ENCODE data around the gene PAXX. TPM values are rescaled to one million over a fixed set of nuclear protein-coding genes. Genes with fewer than 3 reads are reported as not detected.
A peak's percentile ranks its signal among the peaks of the same experiment; 100 is the strongest.

The PAXX gene
- polyA plus RNA-seq, 3 donors = 23.7 to 40.2 (median 39.3) TPM

DNA sequence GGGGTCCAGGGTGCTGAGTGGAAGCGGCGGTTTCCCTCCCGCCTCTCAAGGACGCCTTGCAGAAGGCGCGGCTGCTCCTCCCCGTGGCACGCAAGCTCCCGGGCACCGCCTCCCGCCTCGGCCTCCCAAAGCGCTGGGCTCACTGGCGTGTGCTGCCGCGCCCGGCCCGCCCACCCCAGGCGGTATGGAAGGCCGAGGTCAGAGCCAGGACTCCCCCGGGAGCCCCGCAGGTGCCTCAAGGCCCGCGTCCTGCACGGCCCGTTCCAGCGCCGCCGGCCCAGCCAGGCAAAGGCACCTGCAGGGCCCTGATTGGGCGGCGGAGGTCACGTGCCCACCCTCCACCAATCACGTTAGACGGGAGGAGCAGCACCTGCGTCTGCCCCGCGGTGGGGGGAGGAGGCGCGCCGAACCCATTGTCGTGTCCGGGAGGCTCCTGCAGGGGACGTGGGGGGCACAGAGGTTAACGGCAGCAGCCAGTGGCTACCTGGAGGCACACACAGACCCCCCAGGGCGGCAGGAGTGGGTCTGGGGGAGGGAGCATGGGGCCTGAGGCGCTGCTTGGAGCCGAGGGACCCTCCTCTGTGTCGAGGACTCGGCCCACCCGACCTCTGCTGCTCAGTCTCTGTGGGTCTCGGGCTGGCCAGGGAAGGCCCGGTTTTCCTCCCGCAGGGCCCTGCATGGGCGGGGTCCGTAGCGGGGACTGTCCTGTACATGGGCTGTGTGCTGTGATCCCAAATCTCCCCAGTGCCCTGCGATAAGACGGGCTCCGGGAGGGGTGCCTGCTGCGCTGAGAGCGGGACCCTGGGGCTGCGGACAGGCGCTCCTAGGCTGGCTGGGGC, 42.2 kb upstream of the PAXX start:
- peak; percentile 73 to 91 (median 86) for DNase-seq (ENCODE audit: extremely low read depth in 1 of 11, low read depth in 9 of 11, low spot score in 4 of 11)

- no peak for DNase-seq (ENCODE audit: extremely low read depth in 1 of 11, low read depth in 9 of 11, low spot score in 4 of 11)
Observed at GRCh38 chr9:136950656-136951276, 41.5 kb upstream of the PAXX start.

DNA sequence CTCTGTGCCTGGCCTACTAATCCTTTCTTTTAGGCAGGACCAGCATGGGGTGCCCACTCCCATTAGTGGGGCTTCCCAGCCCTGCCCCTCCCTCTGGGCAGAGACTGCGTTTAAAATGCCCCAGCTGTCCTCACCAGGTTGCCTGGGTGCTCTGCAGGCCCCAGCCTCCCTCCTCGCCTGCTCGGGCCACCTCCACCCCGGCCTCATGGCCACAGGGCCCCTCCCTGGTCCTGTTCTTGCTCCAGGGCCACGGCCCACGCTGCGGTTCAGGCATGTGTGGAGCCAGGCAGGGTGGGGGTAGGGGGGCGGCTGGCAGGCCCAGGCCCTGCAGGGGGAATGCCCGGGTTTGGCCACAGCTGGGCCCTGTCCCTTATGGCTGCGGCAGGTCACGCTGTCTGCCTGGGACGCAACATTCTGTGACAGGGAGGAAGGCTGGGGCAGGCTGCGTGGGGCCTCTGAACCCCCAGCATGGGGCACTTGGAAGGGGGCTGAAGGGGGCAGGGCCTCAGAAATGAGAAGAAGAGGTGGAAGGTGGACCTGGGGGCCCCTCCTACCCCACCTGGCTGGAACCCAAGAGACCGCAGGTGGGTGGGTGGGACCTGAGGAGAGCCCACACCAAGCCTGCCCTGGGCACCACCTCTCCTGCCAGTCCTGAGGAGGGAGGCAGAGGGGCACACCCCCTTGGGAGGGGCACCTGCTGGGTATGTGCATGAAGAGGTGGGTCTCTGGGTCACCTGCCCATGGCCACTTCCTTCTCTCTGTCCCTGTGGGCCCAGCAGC, 40.5 kb upstream of the PAXX start, which contains the start of gene LCN12:
Gene LCN12 (plus strand): TSS at position 733 of the 780 bp plus-strand sequence. CDS start 55 bp downstream, outside the sequence.
- no peak for DNase-seq (ENCODE audit: extremely low read depth in 1 of 11, low read depth in 9 of 11, low spot score in 4 of 11)

- DNase-seq (ENCODE audit: extremely low read depth in 1 of 11, low read depth in 9 of 11, low spot score in 4 of 11) = no peak
Observed at GRCh38 chr9:136952321-136952850, 39.8 kb upstream of the PAXX start.

DNA sequence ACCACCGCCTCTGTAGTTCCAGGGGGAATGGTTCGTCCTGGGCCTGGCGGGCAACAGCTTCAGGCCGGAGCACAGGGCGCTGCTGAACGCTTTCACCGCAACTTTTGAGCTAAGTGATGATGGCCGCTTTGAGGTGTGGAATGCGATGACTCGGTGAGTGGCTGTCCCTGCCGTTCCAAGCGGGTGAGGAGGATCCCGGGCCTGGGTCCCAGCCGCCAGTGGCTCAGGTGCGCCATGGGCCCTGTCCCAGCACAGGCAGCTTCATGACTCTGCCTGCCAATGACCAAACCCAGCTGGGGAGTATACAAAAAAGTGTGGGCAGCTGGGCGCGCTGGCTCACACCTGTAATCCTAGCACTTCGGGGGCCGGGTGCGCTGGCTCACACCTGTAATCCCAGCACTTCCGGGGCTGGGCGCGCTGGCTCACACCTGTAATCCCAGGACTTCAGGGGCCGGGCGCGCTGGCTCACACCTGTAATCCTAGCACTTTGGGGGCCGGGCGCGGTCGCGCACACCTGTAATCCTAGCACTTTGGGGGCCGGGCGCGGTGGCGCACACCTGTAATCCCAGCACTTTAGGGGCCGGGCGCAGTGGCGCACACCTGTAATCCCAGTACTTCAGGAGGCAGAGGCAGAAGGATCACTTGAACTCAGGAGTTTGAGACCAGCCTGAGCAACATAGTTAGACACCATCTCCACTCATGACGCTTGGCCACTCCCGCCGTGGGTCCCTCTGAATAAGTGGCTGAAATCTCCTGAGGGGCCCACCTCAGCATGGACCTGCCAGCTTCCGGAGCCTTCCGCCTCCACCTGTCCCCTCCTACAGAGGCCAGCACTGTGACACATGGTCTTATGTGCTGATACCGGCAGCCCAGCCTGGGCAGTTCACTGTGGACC, 39.1 kb upstream of the PAXX start:
- DNase-seq (ENCODE audit: extremely low read depth in 1 of 11, low read depth in 9 of 11, low spot score in 4 of 11) = no peak

DNA sequence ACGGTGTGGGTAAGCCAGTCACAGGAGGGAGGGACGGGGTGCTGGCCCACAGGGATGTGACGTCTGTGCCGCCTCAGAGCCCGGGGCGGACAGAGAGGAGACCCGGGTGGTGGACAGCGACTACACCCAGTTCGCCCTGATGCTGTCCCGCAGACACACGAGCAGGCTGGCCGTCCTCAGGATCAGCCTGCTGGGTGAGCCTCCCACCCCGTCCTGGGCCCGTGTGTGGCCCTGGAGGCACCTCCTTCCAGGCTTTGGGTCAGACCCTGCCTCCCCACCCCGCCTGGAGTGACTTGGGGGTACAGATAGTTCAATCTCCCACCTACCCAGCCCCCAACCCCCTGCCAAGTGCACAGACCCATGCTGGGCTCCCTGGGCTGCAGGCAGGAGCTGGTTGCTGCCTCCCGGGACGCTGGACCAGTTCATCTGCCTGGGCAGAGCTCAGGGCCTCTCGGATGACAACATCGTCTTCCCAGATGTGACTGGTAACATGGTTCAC, 38.4 kb upstream of the PAXX start:
- no peak for DNase-seq (ENCODE audit: extremely low read depth in 1 of 11, low read depth in 9 of 11, low spot score in 4 of 11)

DNA sequence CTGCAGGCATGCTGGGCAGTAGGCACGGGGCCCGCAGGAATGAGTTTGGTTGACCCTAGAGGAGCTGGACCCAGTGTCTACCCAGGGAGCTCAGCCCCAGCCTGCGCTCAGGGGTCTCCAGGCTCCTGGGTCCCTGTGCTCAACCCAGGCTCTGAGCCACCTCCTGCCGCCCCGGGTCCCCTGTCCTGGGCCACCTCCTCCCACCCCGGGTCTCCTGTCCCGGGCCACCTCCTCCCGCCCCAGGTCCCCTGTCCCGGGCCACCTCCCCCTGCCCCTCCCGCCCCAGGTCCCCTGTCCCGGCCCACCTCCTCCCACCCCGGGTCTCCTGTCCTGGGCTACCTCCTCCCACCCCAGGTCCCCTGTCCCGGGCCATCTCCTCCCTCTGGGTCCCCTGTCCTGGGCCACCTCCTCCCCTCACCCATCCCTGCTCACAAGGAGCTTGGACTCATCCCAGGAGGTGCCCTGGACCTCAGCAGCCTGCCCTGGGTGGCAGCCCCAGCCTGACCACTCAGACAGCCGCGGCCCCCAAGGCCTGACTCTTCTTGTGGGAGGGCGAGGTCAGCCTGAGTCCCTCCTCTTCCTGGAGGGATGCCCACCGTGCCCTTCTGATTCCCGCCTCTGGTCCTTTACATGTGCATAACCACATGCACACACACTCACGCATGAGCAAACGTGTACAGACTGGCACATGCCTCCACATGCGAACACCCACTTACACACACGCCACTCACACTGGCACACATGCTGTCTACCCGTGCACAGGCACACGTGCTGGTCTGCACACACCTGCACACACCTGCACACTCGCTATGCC, 37.7 kb upstream of the PAXX start:
- DNase-seq (ENCODE audit: extremely low read depth in 1 of 11, low read depth in 9 of 11, low spot score in 4 of 11) = no peak

GRCh38 chr9:136955202-136955942, 36.9 kb upstream of the PAXX start:
- no peak for DNase-seq (ENCODE audit: extremely low read depth in 1 of 11, low read depth in 9 of 11, low spot score in 4 of 11)

GRCh38 chr9:136955943-136956335, 36.3 kb upstream of the PAXX start:
- no peak for DNase-seq (ENCODE audit: extremely low read depth in 1 of 11, low read depth in 9 of 11, low spot score in 4 of 11)

GRCh38 chr9:136956604-136957003, 35.6 kb upstream of the PAXX start:
- no peak for DNase-seq (ENCODE audit: extremely low read depth in 1 of 11, low read depth in 9 of 11, low spot score in 4 of 11)

GRCh38 chr9:136957461-136957860, 34.8 kb upstream of the PAXX start:
- no peak for DNase-seq (ENCODE audit: extremely low read depth in 1 of 11, low read depth in 9 of 11, low spot score in 4 of 11)

DNA sequence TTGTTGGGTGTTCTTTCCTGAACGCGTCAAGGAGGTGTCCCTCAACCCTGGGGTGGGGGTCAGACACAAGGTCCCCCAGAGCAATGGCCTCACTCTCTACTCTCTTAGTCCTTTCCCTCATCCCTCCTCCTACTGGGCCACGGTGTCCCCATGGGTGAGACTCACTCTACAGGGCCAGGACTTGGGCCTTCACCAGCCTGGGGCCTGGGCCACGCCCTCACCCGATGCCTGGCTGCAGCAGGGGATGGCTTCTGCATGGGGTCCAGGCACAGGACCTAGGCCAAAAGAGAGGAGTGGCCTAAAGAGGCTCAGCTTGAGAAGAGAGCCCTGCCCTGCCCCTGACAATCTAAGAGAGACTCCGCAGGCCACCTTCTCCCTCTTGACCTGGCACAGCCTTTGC, 34.3 kb upstream of the PAXX start:
- DNase-seq (ENCODE audit: extremely low read depth in 1 of 11, low read depth in 9 of 11, low spot score in 4 of 11) = no peak

GRCh38 chr9:136958473-136958872, 33.7 kb upstream of the PAXX start:
- no peak for DNase-seq (ENCODE audit: extremely low read depth in 1 of 11, low read depth in 9 of 11, low spot score in 4 of 11)

GRCh38 chr9:136958898-136959850, 33.0 kb upstream of the PAXX start:
- no peak for DNase-seq (ENCODE audit: extremely low read depth in 1 of 11, low read depth in 9 of 11, low spot score in 4 of 11)

- peak in 1 of 11 donors; percentile 52 for DNase-seq (ENCODE audit: extremely low read depth in 1 of 11, low read depth in 9 of 11, low spot score in 4 of 11)
Observed at GRCh38 chr9:136960212-136960937, 31.8 kb upstream of the PAXX start.

Measured in renal cortex interstitium (tissue), 11 donors.